GM18867 (cell line): Measurements from ENCODE around the gene OGN.

Experiments used
- ATAC-seq: cut with Tn5 transposase; IDR thresholded peaks from one replicate; pipeline ENCODE4 v1.9.1; 2021; ENCODE audit warnings: mild to moderate bottlenecking, moderate library complexity; ENCODE audit not compliant: unreplicated experiment

The OGN gene

GRCh38 chr9:92406477-92406876 lies 2.1 kb upstream of the OGN start:
- peak; percentile 65 for ATAC-seq

- ATAC-seq: no peak
Measured at GRCh38 chr9:92405818-92406217, 1.4 kb upstream of the OGN start.

GRCh38 chr9:92402826-92403745 lies 1.3 kb downstream of the OGN start:
- ATAC-seq: no peak

GRCh38 chr9:92402360-92402759 lies 2.0 kb downstream of the OGN start:
- no peak for ATAC-seq

- no peak for ATAC-seq
Measured at GRCh38 chr9:92397853-92398252, 6.5 kb downstream of the OGN start.

- ATAC-seq: no peak
Measured at GRCh38 chr9:92395617-92396016, 8.8 kb downstream of the OGN start.

GRCh38 chr9:92393686-92394085 lies 10.7 kb downstream of the OGN start:
- no peak for ATAC-seq

- no peak for ATAC-seq
Measured at GRCh38 chr9:92392690-92393089, 11.7 kb downstream of the OGN start.

- no peak for ATAC-seq
Measured at GRCh38 chr9:92385953-92386352, 18.4 kb downstream of the OGN start.

GRCh38 chr9:92385477-92385876 lies 18.9 kb downstream of the OGN start:
- ATAC-seq: no peak

- ATAC-seq: no peak
Measured at GRCh38 chr9:92385001-92385400, 19.4 kb downstream of the OGN start.

GRCh38 chr9:92384375-92384774 lies 20.0 kb downstream of the OGN start:
- ATAC-seq: no peak

- no peak for ATAC-seq
Measured at GRCh38 chr9:92381775-92382174, 22.6 kb downstream of the OGN start.

- no peak for ATAC-seq
Measured at GRCh38 chr9:92380603-92381002, 23.8 kb downstream of the OGN start.

GRCh38 chr9:92378865-92379560 lies 25.4 kb downstream of the OGN start:
- no peak for ATAC-seq

GRCh38 chr9:92377876-92378275 lies 26.5 kb downstream of the OGN start:
- no peak for ATAC-seq

- ATAC-seq: no peak
Measured at GRCh38 chr9:92373167-92373566, 31.2 kb downstream of the OGN start.

GRCh38 chr9:92369075-92369474 lies 35.3 kb downstream of the OGN start:
- ATAC-seq: no peak

GRCh38 chr9:92360083-92360482 lies 44.3 kb downstream of the OGN start:
- no peak for ATAC-seq

GRCh38 chr9:92359394-92359995 lies 44.9 kb downstream of the OGN start:
- ATAC-seq: no peak

GRCh38 chr9:92353051-92353450 lies 51.3 kb downstream of the OGN start:
- ATAC-seq: no peak

- ATAC-seq: no peak
Measured at GRCh38 chr9:92350740-92351133, 53.6 kb downstream of the OGN start.
